Measurements from ENCODE around the gene SMAD7.

DNA sequence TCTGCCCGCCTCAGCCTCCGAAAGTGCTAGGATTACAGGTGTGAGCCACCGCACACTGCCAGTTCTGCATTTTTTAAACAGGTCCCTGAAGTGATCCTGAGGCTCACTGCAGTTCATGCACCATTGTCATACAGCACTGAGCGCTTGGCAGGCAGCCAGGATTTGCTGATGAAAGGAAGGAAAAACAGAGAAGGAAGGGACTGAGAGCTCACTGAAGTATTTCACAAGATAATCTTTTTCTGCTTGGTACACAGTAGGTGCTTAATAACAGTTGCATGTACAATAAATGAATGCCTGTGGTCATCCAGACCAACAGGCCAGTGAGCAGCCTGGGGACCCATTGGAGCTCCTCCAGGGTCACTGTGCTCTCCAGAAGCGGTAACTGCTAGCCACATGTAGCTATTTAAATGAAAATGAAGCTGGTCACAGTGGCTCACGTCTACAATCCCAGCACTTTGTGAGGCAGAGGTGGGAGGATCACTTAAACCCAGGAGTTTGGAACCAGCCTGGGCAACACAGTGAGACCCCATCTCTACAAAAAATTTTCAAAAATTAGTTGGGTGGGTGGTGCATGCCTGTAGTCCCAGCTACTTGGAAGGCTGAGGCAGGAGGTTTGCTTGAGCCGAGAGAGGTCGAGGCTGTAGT is 33.1 kb upstream of the SMAD7 start:
- TF ChIP-seq, protein P1, sequence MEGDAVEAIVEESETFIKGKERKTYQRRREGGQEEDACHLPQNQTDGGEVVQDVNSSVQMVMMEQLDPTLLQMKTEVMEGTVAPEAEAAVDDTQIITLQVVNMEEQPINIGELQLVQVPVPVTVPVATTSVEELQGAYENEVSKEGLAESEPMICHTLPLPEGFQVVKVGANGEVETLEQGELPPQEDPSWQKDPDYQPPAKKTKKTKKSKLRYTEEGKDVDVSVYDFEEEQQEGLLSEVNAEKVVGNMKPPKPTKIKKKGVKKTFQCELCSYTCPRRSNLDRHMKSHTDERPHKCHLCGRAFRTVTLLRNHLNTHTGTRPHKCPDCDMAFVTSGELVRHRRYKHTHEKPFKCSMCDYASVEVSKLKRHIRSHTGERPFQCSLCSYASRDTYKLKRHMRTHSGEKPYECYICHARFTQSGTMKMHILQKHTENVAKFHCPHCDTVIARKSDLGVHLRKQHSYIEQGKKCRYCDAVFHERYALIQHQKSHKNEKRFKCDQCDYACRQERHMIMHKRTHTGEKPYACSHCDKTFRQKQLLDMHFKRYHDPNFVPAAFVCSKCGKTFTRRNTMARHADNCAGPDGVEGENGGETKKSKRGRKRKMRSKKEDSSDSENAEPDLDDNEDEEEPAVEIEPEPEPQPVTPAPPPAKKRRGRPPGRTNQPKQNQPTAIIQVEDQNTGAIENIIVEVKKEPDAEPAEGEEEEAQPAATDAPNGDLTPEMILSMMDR (IDR thresholded peaks at IDR 0.05), result no peak
- TF ChIP-seq POLR2A (IDR thresholded peaks at IDR 0.05), result no peak

Data from lower leg skin (tissue), 3 donors.